HG02623 (cell line): ENCODE data around the gene EVC.

ENCODE experiments used
- ATAC-seq: cut with Tn5 transposase; IDR thresholded peaks from one replicate; pipeline ENCODE4 v1.9.1; 2021; ENCODE audit warnings: moderate library complexity; ENCODE audit not compliant: unreplicated experiment

The EVC gene

DNA sequence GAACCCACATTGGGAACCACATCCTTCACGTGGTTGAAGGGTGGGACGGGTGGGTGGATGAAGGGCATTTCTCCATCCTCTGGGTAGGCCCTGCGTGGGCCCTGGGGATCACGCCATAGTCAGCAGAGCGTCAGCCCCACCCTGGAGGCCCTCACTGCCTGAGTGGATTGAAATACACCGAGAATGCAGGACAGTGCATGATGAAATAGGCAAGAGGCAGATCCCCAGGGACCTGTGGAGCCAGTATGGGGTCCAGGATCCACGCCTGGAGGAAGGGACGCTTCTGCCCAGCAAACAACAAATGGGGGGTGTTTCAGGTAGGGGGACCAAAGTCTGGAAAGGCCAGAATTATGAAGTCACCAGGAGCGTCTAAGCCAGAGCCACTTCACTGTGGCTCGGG is 19.4 kb downstream of the EVC start:
- ATAC-seq: no peak

- no peak for ATAC-seq
These were observed 20.3 kb downstream of the EVC start for GRCh38 chr4:5730993-5731990.

- no peak for ATAC-seq
These were observed 21.2 kb downstream of the EVC start for GRCh38 chr4:5732158-5732557.

- no peak for ATAC-seq
These were observed 23.9 kb downstream of the EVC start for GRCh38 chr4:5734853-5735252.

- ATAC-seq: no peak
These were observed 24.5 kb downstream of the EVC start for GRCh38 chr4:5735463-5735862.

DNA sequence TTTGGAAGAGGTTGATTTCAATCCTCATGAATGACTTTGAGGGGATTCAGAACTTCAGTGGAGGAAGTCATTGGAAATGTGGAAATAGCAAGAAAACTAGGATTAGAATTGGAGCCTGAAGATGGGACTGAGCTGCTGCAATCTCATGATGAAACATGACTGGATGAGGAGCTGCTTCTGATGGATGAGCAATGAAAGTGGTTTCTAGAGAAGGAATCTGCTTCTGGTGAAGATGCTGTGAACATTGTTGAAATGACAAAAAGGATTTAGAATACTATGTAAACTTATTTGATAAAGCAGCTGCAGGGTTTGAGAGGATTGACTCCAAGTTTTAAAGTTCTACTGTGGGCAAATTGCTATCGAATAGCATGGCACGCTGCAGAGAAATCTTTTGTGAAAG is 27.1 kb downstream of the EVC start:
- ATAC-seq: no peak

GRCh38 chr4:5742388-5742787 is 31.4 kb downstream of the EVC start:
- ATAC-seq: no peak

DNA sequence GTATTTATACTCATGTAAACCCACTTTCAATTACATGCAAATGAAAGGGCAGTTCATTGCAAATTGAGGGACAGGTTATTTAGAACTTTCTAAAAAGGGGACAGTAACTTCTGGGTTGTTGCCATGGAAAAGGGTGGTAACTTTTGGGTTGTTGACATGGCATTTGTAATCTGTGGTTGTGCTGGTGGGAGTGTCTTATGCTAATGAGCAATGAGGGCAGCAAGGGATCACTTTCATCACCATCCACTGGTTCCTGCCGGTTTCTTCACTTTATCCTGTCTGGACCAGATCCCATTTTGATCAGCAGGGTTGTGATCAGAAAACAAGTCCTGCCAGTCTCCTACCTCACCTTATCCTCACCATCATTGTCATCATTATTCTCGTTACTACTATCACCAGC is 32.0 kb downstream of the EVC start:
- no peak for ATAC-seq

GRCh38 chr4:5746250-5746649 is 35.2 kb downstream of the EVC start:
- ATAC-seq: no peak

- no peak for ATAC-seq
These were observed 36.1 kb downstream of the EVC start for GRCh38 chr4:5746829-5747737.

GRCh38 chr4:5747738-5748375 is 36.9 kb downstream of the EVC start:
- no peak for ATAC-seq

DNA sequence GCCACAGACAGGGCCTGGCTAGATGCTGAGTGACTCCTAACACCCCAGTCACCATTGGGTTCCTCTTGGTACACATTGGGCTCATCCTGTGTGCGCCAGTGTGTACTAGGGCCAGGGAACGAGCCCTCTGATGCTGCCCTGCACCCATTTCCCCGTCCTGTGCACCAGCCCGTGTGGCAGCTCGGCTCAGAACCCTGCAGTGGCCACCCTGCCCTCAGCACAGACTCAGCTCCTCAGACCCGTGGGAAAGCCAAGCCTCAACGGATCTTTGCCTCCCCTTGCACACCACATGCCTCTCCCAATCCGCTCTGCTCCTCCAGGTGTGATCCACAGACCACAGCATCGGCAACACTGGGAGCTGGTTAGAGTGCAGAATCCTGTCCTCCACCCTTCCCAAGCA is 38.6 kb downstream of the EVC start:
- no peak for ATAC-seq

DNA sequence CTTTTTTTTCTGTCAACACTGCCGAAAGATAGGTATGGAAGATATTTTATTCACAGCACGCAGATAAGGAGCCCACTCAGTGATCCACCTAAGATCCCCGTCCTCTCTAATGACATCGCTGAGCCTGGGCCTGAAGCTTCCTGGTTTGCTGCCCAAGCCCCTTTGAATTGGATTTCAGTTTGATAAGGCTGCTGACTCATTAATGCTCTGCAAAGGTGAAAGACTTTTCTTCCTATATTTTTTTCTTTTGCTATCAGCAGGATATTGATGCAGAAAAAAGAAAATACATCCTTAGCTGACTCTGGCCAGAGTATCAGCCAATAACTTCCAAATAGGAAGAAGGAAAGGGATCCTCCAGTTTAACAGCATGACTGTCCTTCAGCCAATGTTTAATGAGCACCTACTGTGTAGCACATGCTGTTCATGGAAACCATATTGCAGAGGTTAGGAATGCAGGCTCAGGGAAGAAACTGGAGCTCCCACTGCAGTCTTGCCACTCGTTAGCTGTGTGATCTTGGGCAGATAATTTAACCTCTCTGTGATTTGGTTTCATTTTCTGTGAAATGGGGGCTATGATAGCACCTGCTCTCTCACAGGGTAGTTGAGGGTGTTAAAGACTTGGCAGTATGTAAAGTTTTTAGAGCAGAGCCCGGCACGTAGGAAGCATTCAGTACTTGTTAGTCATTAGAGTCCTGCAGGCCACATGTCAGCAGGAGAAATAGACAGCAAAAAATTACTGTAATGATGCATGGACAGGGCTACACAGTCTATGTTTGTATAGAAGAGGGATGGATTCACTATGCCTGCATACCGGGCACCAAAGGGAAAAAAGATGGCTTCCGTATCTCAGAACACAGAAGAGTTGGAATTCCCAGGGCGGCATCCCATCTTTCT is 39.3 kb downstream of the EVC start:
- ATAC-seq: no peak

GRCh38 chr4:5750946-5751665 is 40.1 kb downstream of the EVC start:
- ATAC-seq: no peak

GRCh38 chr4:5751666-5752375 is 40.8 kb downstream of the EVC start:
- no peak for ATAC-seq

DNA sequence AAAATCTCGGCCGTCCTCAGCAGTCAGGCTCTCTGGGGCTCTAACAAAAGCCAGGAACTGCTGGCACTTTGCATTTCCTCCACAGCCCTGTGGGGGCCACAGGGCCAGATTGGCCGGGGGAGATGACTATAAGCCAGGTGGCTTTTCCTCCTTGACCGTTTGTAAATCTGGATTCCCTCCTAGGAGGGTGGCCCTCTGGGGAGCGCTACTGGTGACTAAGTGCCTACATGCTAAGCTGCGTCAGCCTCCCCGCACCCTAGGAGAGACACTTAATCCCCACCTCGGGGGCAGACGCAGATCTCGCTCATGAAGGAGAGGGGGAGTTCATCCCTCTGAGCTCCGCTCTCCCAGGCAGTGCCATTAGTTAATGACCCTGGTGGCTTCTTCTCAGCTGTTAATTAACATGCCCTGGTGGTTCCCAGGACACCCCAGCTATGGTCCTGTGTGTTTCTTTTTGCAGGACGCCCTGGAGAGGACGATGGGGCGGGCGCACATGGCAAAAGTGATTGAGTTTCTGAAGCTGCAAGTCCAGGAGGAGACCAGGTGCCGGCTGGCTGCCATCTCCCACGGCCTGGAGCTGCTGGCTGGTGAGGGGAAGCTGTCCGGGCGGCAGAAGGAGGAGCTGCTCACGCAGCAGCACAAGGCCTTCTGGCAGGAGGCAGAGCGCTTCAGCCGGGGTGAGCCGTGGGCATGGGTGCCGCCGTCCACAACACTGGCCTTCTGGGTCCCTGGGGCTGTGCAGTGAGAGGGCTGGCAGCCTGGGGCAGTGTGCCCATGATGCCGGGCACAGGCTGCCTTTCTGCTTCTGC is 41.6 kb downstream of the EVC start:
- ATAC-seq: no peak

- no peak for ATAC-seq
These were observed 42.4 kb downstream of the EVC start for GRCh38 chr4:5753366-5753765.
